Breast epithelium (tissue), 4 donors: ENCODE data around the gene CFD. TPM values are rescaled to one million over a fixed set of nuclear protein-coding genes. Genes with fewer than 3 reads are reported as not detected.
"Not testable (repeated sequence)": the region's sequence is repeated elsewhere in the genome, so short reads cannot be mapped to it uniquely, and the experiment has no call there.

ENCODE experiments used
- DNase-seq, 2 donors: peaks; one replicate each; pipeline ENCODE4 v3.0.0-alpha.2; 2019; ENCODE audit warnings: low spot score in 2 of 2
- H3K27ac ChIP-seq, 2 donors: fragments of 200-600 bp; sonication (generic) in 1 of 2; one replicate each; pipeline ENCODE4 v1.5.1; 2016 to 2019; ENCODE audit warnings: mild to moderate bottlenecking in 1 of 2
- H3K27me3 ChIP-seq, 2 donors: fragments of 200-600 bp; sonication (generic) in 1 of 2; one replicate each; pipeline versions ENCODE4 v1.5.1 to v1.6.0; 2017 to 2019; ENCODE audit warnings: control low read depth in 1 of 2, mild to moderate bottlenecking in 1 of 2
- H3K36me3 ChIP-seq: fragments of 200-600 bp; one replicate; pipeline ENCODE4 v1.5.1; 2019
- H3K4me1 ChIP-seq, 2 donors: fragments of 200-600 bp; sonication (generic); one replicate each; pipeline ENCODE4 v1.5.1; 2016 to 2019; ENCODE audit warnings: control low read depth in 1 of 2
- H3K4me3 ChIP-seq, 3 donors: fragments of 200-600 bp; sonication (generic); 1 replicate in 2 of 3; 2 replicates in 1 of 3; pipeline ENCODE4 v1.5.1; 2016 to 2019; ENCODE audit warnings: mild to moderate bottlenecking in 3 of 3, moderate library complexity in 2 of 3
- H3K9me3 ChIP-seq, 2 donors: fragments of 200-600 bp; sonication (generic) in 1 of 2; one replicate each; pipeline ENCODE4 v1.5.1; 2016 to 2019; ENCODE audit warnings: control low read depth in 1 of 2
- CTCF ChIP-seq, 3 donors: fragments of 450-650 bp; IDR thresholded peaks; one replicate each; pipeline ENCODE4 v1.5.1; 2016 to 2017; ENCODE audit warnings: antibody characterized with exemption in 3 of 3, mild to moderate bottlenecking in 3 of 3, moderate library complexity in 3 of 3
- POLR2A ChIP-seq: fragments of 450-650 bp; IDR thresholded peaks from one replicate; pipeline ENCODE4 v1.6.1; 2016; ENCODE audit warnings: antibody characterized with exemption, mild to moderate bottlenecking, moderate library complexity
- POLR2AphosphoS5 ChIP-seq, 3 donors: sonication (generic); formaldehyde crosslinking; IDR thresholded peaks; one replicate each; pipeline ENCODE4 v1.6.1; 2017; ENCODE audit warnings: antibody characterized with exemption in 3 of 3
- intact Hi-C: fragments of 100-400 bp; cut with DNase I; formaldehyde crosslinking; loops from one replicate; pipeline ENCODE4 v1.15.1; 2023; ENCODE audit warnings: low total_unique reads
- total RNA-seq, 3 donors: library from RNA; depleted of rRNA; stranded (reverse); fragments of >200 nt; gene quantifications; one replicate each; pipeline ENCODE4 v1.1.0, GENCODE V29; 2016

CFD gene
- total RNA-seq, 3 donors from 2014 or later, result 345 to 6,770 (median 797) TPM

- no peak for TF ChIP-seq POLR2AphosphoS5 (IDR thresholded peaks at IDR 0.05)
- no peak for TF ChIP-seq CTCF (IDR thresholded peaks at IDR 0.05)
- no peak for TF ChIP-seq POLR2A
- intact Hi-C loops, result no loop called here
- Histone ChIP-seq H3K27me3 (no peaks in the 10 kb centered on the region), H3K9me3 (no peaks in the 10 kb centered on the region), H3K4me1 (no peaks in the 10 kb centered on the region), H3K36me3 (no peaks in the 10 kb centered on the region), H3K4me3 (no peak overlapping the region), H3K27ac (no peak overlapping the region)
- no peak for DNase-seq
Measured at GRCh38 chr19:888581-889385, 29.3 kb downstream of the CFD start.

- H3K4me1 ChIP-seq, result no peaks in the 10 kb centered on the region
Measured at GRCh38 chr19:889662-890295, 30.3 kb downstream of the CFD start.

GRCh38 chr19:890831-891230, 31.4 kb downstream of the CFD start:
- no peak for DNase-seq
- no peaks in the 10 kb centered on the region for H3K9me3 ChIP-seq
- H3K4me3 ChIP-seq, result no peak overlapping the region
- H3K27me3 ChIP-seq, result no peaks in the 10 kb centered on the region
- TF ChIP-seq CTCF (IDR thresholded peaks at IDR 0.05) (no peak), POLR2AphosphoS5 (IDR thresholded peaks at IDR 0.05) (no peak), POLR2A (no peak)
- no peaks in the 10 kb centered on the region for H3K36me3 ChIP-seq
- H3K4me1 ChIP-seq, result no peaks in the 10 kb centered on the region
- no peak overlapping the region for H3K27ac ChIP-seq
- intact Hi-C loops, result loop anchor here (5.0 to 10.0 kb wide), 2 partner anchors 324 to 751 kb away; no protein-coding TSS in a partner anchor

More at GRCh38 chr19:889662-890295, 30.3 kb downstream of the CFD start:
- intact Hi-C loops, result loop anchor here (5.0 to 10.0 kb wide), 2 partner anchors 325 to 753 kb away; no protein-coding TSS in a partner anchor
- Histone ChIP-seq H3K27ac (no peak overlapping the region), H3K4me3 (no peak overlapping the region), H3K9me3 (no peaks in the 10 kb centered on the region), H3K27me3 (no peaks in the 10 kb centered on the region), H3K36me3 (no peaks in the 10 kb centered on the region)
- no peak for DNase-seq
- TF ChIP-seq POLR2AphosphoS5 (IDR thresholded peaks at IDR 0.05) (no peak), POLR2A (no peak), CTCF (IDR thresholded peaks at IDR 0.05) (no peak)

GRCh38 chr19:891421-892200, 32.1 kb downstream of the CFD start:
- DNase-seq, H3K27me3 ChIP-seq, H3K36me3 ChIP-seq, H3K4me1 ChIP-seq, H3K9me3 ChIP-seq: not testable (repeated sequence)
- Histone ChIP-seq H3K4me3 (peak overlapping the region; percentile 74 to 93 (median 89)), H3K27ac (peak overlapping the region; percentile 96)
- intact Hi-C loops, result loop anchor here (5.0 to 10.0 kb wide), 2 partner anchors 323 to 751 kb away; no protein-coding TSS in a partner anchor

- TF ChIP-seq POLR2A, result no peak
- no peak for TF ChIP-seq CTCF (IDR thresholded peaks at IDR 0.05)
- TF ChIP-seq POLR2AphosphoS5 (IDR thresholded peaks at IDR 0.05), result no peak
- DNase-seq, result no peak
- Histone ChIP-seq H3K27ac (peak overlapping the region; percentile 96), H3K4me1 (no peaks in the 10 kb centered on the region), H3K36me3 (no peaks in the 10 kb centered on the region), H3K4me3 (peak overlapping the region; percentile 74 to 93 (median 89)), H3K9me3 (no peaks in the 10 kb centered on the region), H3K27me3 (no peaks in the 10 kb centered on the region)
- intact Hi-C loops, result loop anchor here (5.0 to 10.0 kb wide), 2 partner anchors 322 to 750 kb away; no protein-coding TSS in a partner anchor
Measured at GRCh38 chr19:892243-892893, 32.9 kb downstream of the CFD start.
